Hematopoietic multipotent progenitor cell treated with erythropoietin and hydrocortisone succinate and interleukin-3 and kit ligand, for 15 days (in vitro differentiated cells): Measurements from ENCODE around the gene GNAQ.
A peak's percentile ranks its signal among the peaks of the same experiment; 100 is the strongest.

ENCODE experiments used
- DNase-seq: peaks from one replicate; pipeline ENCODE4 v3.0.0-alpha.2; 2015; ENCODE audit warnings: low spot score

GNAQ gene

GRCh38 chr9:78031893-78032729 is 500 bp upstream of the GNAQ start:
- DNase-seq = peak; percentile 82

- peak; percentile 33 for DNase-seq
Measured at GRCh38 chr9:78030553-78031443, 813 bp downstream of the GNAQ start.

- peak; percentile 44 for DNase-seq
Measured at GRCh38 chr9:78030296-78030552, 1.4 kb downstream of the GNAQ start.

GRCh38 chr9:78029551-78030295 is 1.9 kb downstream of the GNAQ start:
- no peak for DNase-seq

- no peak for DNase-seq
Measured at GRCh38 chr9:78028926-78029325, 2.7 kb downstream of the GNAQ start.

GRCh38 chr9:78026947-78027346 is 4.7 kb downstream of the GNAQ start:
- DNase-seq = no peak

GRCh38 chr9:78026416-78026815 is 5.2 kb downstream of the GNAQ start:
- DNase-seq = no peak

- DNase-seq = no peak
Measured at GRCh38 chr9:78025186-78025585, 6.4 kb downstream of the GNAQ start.

GRCh38 chr9:78023003-78023741 is 8.4 kb downstream of the GNAQ start:
- no peak for DNase-seq

GRCh38 chr9:78021697-78022096 is 9.9 kb downstream of the GNAQ start:
- DNase-seq = peak; percentile 58

GRCh38 chr9:78017190-78017693 is 14.4 kb downstream of the GNAQ start:
- DNase-seq = no peak

GRCh38 chr9:78015241-78015640 is 16.4 kb downstream of the GNAQ start:
- no peak for DNase-seq

- DNase-seq = peak; percentile 54
Measured at GRCh38 chr9:78014776-78015175, 16.8 kb downstream of the GNAQ start.

- DNase-seq = no peak
Measured at GRCh38 chr9:78013934-78014333, 17.7 kb downstream of the GNAQ start.

- no peak for DNase-seq
Measured at GRCh38 chr9:78011049-78011448, 20.6 kb downstream of the GNAQ start.

- DNase-seq = no peak
Measured at GRCh38 chr9:78010445-78010844, 21.2 kb downstream of the GNAQ start.

- DNase-seq = no peak
Measured at GRCh38 chr9:78009186-78009585, 22.4 kb downstream of the GNAQ start.

GRCh38 chr9:78006734-78007133 is 24.9 kb downstream of the GNAQ start:
- DNase-seq = no peak

GRCh38 chr9:78005231-78006002 is 26.2 kb downstream of the GNAQ start:
- DNase-seq = no peak

GRCh38 chr9:78004478-78005229 is 27.0 kb downstream of the GNAQ start:
- peak; percentile 69 for DNase-seq
